AG09309 (cell line): Measurements from ENCODE around the gene TRIM24.

Experiments
- DNase-seq: peaks from one replicate; pipeline ENCODE4 v3.0.0-alpha.2; 2010; ENCODE audit warnings: low read depth
- H3K4me3 ChIP-seq: 2 replicates; pipeline ENCODE4 v1.5.1; 2011; ENCODE audit warnings: mild to moderate bottlenecking, low read depth, low read length, moderate library complexity; ENCODE audit not compliant: control insufficient read depth
- TF ChIP-seq, protein P1 (sequence below): IDR thresholded peaks from 2 replicates; pipeline ENCODE4 v1.5.1; 2011; ENCODE audit warnings: mild to moderate bottlenecking, low read depth, low read length, inconsistent platforms; ENCODE audit not compliant: insufficient read depth, control insufficient read depth; ENCODE audit errors: missing control alignments

TRIM24 gene

GRCh38 chr7:138625084-138625848 is 165.2 kb downstream of the TRIM24 start:
- no peak for DNase-seq
- H3K4me3 ChIP-seq, result no peak overlapping the region
- TF ChIP-seq, protein P1, sequence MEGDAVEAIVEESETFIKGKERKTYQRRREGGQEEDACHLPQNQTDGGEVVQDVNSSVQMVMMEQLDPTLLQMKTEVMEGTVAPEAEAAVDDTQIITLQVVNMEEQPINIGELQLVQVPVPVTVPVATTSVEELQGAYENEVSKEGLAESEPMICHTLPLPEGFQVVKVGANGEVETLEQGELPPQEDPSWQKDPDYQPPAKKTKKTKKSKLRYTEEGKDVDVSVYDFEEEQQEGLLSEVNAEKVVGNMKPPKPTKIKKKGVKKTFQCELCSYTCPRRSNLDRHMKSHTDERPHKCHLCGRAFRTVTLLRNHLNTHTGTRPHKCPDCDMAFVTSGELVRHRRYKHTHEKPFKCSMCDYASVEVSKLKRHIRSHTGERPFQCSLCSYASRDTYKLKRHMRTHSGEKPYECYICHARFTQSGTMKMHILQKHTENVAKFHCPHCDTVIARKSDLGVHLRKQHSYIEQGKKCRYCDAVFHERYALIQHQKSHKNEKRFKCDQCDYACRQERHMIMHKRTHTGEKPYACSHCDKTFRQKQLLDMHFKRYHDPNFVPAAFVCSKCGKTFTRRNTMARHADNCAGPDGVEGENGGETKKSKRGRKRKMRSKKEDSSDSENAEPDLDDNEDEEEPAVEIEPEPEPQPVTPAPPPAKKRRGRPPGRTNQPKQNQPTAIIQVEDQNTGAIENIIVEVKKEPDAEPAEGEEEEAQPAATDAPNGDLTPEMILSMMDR, result no peak

GRCh38 chr7:138625849-138626230 is 165.8 kb downstream of the TRIM24 start:
- no peak for DNase-seq
- no peak overlapping the region for H3K4me3 ChIP-seq
- TF ChIP-seq, protein P1, result no peak

DNA sequence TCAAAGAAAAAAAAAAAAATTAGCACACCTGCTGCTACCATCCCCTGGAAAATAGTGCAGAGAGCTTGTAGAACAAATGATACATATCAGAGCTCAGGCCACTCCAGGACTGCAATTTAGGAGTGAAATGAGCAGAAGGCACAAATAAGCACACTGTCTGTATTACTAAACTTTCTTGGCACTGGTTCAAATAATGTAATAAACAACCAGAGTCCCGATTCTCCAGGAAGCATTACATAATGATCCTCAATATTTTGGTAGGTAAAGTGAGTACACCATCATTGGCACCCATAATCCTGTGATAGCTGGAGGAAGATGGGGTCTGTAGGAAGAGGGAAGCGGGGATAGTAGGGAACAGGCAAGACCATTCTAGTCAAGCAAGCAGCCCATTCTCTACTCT is 166.8 kb downstream of the TRIM24 start:
- no peak overlapping the region for H3K4me3 ChIP-seq
- TF ChIP-seq, protein P1, result no peak
- no peak for DNase-seq

GRCh38 chr7:138627361-138627760 is 167.3 kb downstream of the TRIM24 start:
- TF ChIP-seq, protein P1, result no peak

GRCh38 chr7:138630059-138630610 is 170.1 kb downstream of the TRIM24 start:
- TF ChIP-seq, protein P1, result no peak
- no peak overlapping the region for H3K4me3 ChIP-seq
- DNase-seq, result no peak

More at GRCh38 chr7:138627361-138627760, 167.3 kb downstream of the TRIM24 start:
- H3K4me3 ChIP-seq, result no peak overlapping the region
- no peak for DNase-seq

DNA sequence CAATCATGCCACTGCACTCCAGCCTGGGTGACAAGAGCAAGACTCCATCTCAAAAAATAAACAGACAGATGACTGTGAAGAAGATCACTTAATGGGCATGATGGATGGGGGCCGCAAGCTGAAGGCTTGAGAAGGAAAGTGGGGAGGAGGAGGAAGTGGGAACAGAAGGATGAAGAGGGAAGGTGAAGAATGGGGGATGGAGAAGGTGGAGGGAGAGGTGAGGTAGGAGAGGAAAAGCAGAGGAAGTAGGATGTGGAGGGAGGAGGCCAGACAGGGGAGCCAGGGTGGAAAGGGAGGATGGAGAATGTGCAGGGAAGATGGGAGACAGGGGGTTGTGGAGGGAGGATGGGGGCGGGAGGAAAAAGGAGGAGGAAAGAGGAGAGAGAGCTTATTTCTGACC is 172.3 kb downstream of the TRIM24 start:
- no peak for DNase-seq
- no peak overlapping the region for H3K4me3 ChIP-seq
- TF ChIP-seq, protein P1, result no peak
